Stimulated activated CD4-positive, alpha-beta T cell treated with anti-CD3 and anti-CD28 coated beads, Interleukin-2, amount 100 ng/mL, for 4 hours (primary cell): ENCODE data around the gene ZNF438.

ENCODE experiments used
- DNase-seq: peaks from one replicate; pipeline ENCODE4 v3.0.0-alpha.2; 2020; ENCODE audit warnings: low read depth

The ZNF438 gene

DNA sequence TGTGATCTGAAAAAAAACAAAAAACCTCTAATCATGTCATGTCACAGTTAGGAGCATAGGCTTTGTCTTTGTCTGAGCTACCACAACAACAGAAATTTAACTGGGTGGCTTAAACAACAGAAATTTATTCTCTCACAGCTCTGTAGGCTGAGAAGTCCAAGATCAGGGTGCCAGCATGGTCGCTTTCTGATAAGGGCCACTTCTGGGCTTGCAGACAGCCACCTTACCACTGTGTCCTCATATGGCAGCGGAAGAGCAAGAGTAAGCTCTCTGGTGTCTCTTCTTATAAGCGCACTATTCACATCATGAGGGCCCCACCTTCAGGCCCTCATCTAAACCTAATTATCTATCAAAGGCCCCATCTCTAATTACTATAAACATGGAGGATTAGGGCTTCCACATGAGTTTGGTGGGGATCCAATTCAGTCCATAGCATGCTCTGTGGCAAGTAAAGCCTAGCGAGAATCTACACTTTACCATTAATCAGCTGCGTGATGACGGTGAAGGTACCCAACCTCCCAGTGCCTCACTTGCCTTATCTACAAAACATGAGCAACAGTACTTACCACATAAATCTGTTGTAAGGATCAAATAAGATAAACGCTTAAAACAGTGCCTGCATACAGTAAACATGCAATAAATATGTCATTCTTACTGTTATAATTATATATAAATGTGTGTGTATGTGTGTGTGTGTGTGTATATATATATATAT lies 17.3 kb downstream of the ZNF438 start:
- no peak for DNase-seq

DNA sequence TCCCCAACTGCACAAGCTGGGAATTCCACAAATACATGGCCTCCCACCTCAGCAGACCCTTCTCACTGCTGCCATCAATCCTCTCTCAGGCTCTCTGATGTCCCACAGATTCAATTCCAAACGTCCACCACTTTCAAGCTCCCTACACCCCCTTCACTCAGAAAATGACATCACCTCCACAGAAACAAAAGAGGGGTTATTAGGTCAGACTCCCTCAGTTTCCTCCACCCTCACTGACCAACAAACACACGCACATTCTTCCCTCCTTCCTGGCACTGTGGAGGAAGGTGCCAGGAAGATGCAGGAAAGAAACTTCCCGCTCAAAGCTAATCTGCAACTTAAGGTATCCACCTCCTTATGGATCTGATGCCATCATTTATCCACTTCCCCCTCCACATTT lies 18.3 kb downstream of the ZNF438 start:
- no peak for DNase-seq

DNA sequence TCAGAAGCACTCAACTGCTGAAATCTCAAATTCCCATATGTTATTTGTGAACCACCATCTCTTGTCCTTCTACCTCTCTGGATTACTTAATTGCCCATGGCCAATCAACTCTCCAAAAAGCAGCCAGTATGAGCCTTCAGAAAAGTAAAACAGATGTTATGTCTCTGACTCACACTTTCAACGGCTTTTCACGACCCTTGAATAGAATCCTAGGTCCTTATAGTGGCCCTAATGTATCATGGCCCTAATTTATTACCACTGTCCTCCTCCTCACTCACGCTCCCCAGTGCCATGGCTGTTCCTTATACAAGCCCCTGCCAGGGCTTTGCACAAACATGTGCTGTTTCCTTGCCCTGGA lies 20.0 kb downstream of the ZNF438 start:
- DNase-seq: no peak

DNA sequence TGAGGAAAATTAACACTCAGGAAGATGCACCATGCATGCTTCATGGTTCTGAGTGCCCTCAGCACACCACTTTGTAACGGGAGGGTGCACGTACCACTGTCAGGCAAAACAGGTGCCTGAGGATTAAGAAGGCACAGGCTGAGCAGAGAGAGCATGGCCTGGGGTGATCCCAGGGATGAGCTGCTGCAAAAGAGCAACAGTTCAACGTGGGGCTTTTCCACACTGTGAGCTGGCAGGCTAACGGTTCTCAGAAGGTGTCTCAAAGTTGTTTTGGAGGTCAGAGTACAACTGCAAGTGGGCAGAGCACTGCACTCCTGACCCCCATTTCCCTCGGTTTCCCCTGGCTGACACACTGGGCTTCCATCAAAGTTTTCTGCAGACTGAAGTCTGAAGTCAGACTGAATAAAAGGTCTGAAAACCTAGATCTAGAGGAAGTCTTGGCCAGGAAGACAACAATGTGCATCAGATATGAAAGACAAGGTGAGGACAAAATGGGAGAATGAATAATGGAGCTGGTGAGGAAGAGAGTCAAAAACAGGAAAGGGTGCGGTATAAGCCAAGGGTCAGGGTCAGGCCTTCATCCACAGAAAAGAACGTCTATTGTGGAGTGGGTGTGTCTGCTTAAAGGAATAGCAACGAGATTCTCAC lies 20.5 kb downstream of the ZNF438 start:
- no peak for DNase-seq

DNA sequence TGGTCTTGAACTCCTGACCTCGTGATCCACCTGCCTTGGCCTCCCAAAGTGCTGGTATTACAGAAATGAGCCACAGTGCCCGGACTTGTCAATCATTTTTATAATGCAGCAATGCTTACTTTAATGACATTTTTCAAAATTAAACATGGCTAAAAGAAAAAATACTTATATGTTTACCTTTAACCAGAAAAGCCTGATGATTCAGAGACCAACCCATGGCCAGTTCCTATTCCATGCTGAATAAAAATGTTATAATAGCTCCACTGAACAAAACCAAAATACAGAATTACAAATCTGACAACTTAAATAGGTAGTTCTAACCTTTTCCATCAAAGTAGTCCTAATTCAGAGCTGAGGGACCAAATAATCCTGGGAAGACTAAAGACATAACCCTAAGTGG lies 21.6 kb downstream of the ZNF438 start:
- DNase-seq: no peak

DNA sequence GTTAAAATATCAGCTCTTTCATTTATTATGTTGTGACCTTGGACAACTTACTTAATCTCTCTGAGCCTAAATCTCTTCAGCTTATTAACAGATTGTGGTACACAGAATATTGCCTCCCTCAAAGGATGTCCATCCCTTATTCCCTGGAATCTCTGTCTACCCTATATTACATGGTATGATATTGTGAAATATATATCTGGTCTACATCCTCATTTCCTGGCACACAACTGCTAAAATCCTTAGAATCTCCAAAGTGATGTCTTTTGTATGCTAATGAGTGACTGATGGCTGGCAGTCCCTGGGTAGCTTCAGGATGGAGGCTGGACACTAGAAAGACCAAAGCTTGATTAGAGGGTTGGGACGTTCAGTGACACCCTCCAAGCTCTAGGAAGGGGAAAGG lies 25.8 kb downstream of the ZNF438 start:
- no peak for DNase-seq

DNA sequence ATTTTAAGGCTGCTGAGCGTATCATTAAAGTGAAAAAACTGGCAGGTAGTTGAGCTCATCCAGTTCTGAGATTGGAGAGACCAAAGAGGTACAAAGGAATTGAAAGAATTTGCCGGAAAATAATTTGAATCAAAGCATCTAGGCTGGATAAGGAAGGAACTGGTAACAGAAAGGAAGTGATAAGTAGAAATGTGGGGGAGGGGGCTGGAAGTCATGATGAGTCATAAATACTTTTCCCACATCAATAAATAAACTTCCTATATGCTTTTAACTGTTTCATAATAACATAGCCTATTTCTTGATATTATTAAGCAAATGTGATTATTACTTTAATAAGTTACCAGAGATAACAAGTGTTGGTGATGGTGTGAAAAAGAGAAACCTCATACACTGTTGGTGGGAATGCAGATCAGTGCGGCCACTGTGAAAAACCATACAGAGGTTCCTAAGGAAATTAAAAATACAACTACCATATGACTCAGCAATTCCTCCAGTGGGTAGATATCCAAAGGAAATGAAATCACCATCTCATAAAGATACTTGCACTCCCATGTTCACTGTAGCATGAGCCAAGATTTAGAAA lies 27.0 kb downstream of the ZNF438 start:
- DNase-seq: no peak

DNA sequence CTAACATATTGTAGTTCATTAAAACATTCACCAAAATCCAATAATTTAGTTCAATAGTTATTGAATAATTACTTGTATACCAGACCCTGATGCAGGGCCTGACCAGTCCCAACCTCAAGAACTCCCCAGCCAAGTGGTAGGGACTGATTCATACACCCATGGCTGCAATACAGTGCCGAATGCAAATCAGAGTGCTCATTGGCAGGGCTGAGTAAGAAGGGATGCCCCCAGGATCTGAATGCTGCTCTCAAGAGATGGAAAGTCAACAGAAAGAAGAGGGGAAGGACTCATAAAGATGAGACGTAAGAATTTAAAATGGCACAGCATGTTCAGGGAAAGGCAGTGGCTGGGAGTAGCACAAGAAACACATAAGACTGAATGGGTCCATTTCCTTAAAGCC lies 29.9 kb downstream of the ZNF438 start:
- DNase-seq: no peak

DNA sequence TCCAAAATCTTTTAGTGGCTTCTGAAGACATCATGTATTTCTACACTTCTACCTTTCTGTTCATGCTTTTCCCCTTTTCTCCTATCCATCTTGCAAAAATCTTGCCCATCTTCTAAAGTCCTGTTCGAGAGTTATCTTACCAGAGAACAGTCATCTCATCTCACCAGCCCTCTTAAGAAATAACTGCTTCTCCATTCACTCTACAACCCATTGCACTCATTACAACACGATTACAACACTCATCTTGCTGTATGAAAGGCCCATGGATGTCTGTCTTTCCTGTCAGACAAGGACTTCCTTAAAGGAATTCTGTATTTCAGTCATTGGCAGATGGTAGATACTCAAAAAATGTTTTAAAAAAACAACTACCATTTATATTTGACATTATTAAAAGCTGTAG lies 30.8 kb downstream of the ZNF438 start:
- DNase-seq: no peak

DNA sequence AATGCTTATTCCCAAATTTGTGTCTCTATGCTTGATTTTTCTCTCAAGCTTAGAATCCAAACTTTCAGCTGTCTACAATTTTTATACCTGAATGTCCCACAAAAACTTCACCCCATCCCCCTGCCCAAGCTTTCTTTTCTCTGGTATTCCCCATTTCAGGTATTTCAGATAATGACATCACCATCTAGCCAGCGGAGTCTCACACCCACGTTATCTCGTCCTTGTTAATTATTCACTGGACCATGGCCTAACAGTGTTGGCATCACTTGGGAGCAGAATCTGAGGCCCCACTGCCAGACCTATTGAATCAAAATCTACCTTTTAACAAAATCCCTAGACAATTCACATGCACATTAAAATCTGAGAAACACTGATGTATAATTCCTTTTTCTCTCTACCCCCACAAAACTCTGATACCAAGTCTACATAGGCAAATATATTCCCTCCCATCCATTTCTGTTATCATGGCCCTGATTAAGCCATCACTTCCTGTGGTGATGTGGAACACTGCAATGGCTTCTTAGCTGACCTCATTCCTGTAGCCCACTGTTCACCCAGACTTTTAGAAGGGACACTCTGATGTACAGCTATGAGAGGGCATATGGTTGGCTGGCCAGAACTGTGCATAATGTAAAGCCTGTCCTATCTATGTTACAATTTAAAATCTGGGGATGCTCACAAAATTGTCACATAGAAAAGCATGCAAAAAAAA lies 31.4 kb downstream of the ZNF438 start:
- DNase-seq: no peak

DNA sequence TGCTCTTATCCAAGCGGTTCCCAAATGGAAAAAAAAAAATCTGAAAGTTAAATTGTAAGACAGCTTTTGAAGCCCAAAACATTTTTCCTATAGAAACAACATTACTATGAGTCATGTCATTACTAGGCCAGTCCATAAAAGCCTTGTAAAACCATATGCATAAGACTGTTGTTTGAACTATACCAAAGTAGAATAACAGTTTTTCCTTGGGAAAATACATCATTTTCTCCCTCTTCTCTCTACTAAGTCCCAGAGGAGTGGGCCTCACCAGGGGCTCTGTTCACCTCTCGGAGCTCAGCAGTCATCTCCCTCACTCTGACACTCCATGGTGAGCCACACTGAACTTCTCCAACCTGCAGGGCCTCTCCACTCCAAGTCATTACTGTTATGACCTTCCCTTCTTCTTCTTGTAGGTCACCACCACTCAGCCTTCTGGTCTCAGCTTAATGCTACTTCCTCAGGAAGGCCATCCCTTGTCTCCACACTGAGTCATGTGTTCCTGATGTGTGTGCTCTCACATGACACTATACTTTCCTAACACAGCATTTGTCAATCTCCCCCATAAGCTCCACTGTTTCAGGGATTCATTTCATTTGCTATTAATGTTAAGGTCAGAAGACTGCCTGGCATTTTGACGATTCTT lies 32.5 kb downstream of the ZNF438 start:
- DNase-seq: no peak

DNA sequence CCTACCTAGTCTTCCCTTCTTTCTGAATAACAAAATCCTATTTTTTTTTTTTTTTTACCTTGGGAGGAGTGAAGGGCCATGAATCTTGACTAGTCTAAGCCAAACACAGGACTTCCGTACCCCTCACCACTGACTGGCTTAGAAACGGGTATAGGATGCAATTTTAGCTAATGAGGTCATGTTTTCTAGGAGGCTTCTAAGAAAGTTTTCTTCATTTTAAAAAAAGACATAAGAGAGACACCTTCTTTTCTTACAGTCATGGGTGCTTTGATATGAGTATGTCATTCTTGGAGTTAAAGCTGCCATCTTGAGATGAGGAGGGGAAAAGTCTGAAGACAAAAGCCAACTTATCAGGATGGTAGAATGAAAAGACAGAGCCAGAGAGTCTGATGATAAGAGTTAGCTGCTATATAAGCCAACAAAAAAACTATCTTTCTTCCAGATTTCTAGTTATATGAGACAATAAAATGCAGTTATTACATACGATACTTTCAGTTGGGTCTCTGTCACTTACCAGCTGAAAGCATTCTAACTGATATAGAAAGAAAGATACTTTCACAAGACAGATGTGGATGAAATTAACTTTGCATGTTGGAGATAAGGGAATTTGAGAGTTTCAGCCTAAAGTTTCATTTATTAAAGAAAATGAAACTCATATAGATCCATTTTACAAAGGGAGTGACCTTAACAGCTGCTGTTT lies 34.0 kb downstream of the ZNF438 start:
- no peak for DNase-seq

DNA sequence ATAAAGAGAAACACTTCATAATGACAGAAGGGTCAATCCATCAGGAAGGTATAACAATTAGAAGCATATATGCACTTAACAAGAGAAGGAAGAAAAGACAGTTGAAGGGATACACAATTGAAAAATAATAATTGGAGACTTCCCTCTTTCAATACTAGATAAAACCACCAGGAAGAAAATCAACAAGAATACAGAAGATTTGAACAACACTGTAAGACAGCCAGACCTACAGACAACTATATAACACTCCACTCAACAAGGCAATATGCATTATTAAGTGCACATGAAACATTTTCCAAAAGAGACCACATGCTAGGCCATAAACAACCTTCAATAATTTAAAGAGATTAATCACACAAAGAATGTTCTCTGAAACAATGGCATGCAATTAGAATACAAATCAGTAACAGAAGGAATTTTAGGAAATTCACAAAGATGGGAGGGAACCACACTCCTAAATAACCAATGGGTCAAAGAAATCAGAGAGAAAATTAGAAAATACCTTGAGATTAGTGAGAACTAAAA lies 35.1 kb downstream of the ZNF438 start:
- no peak for DNase-seq

DNA sequence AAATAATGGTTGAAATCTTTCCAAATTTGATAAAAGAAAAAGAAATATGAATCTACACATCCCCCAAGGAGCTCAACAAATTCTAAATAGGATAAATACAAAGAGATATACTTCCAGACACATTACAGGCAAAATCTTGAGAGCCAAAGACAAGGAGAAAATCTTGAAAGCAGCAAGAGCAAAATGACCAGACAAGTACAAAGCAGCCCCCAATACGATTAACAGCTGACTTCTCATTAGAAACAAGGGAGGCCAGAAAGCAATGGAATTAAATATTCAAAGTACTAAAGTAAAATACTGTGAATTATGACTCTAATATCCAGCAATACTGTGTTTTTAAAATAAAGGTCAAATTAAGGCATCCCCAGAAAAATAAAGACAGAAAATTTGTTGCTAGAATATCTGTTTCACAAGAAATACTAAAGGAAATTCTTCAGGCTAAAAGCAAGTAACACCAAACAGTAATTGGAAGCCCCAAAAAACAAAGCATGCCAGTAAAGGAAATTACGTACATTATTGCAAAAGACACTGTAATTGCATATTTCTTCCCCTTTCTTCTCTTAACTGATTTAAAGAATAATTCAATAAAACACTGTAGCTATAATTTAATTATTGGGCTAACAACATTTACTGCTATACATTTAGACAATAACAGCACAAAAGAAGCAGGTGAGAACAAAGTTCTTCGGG lies 36.4 kb downstream of the ZNF438 start:
- DNase-seq: no peak

DNA sequence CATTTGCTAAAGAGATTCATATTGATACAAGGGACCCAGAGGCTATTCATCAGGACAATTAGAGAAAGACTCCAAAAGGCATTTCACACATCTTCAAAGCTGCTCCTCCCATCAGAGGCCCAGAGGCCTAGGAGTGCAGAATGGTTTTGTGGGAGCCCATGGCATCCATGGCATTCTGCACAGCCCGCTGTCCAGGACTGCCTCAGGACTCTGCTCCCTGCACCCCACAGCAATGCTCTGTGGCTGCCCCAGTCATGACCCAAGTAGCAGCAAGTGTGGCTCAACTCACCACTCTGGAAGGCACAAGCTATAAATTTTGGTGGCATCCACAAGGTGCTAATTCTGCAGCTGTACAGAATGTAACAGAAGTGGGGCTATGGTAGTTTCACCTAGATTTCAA lies 38.5 kb downstream of the ZNF438 start:
- DNase-seq: no peak

DNA sequence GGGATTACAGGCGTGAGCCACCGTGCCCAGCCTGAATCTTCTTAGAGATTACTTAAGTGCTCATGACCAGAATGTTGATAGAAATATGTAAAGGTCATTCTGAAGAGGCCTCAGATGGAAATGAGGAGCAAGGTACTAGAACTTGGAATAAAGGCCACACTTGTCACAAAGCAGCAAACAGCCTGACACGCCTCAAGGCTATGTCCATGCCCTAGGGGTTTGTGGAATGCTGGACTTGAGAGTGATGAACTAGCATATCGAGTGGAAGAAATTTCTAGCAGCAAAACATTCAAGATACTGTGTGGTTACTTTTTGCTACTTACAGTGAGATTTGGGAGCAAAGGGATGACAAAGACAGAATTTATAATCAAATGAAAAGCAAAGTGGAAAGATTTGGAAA lies 39.0 kb downstream of the ZNF438 start:
- no peak for DNase-seq

DNA sequence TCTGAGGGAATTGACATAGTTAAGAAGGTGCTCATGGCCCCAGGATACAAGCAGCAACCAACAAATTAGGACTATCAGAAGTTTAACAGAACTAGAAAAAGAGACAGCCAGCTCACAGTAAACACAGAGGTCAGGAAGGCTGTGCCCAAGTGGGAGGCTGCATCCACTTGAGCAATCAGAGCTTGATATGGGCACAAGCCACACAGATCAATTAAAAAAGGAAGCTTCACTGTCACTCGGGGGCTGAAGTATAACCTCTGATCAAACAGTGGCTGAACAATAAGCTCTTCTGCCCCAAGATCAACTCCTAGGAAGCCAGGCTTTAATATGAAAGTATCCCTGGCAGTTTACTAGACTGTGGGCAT lies 40.0 kb downstream of the ZNF438 start:
- no peak for DNase-seq

DNA sequence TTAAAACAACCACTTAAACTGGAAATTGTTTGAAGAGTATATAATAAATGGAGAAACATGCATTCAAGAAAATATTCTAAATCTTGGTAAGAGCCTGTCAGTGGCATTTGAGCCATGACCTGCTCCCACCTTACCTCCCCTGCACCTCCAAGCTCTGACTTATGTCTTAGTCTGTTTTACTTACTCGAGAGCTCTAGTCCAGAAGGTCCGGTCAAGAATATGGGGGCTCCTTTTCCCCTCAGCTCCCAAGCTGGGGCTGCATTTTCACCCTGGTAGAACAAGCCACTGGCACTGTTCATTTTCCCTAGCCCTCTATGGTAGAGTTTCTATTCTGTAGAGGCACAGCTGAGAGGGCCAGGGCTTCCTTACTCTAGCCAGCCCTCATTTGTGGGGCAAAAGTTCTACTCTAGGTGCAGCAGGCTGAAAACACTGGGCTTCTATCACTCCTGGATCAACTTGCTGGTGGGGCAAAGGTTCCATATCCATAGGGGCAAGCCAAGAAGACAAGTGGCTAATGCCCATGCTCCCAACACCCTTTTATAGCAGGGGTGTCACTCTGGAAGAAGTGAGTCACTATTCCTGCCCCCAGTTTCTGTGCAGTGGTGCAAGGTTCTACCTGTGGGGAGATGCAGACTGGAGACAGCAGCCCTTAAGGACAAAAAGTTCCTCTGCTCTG lies 40.6 kb downstream of the ZNF438 start:
- DNase-seq: no peak

DNA sequence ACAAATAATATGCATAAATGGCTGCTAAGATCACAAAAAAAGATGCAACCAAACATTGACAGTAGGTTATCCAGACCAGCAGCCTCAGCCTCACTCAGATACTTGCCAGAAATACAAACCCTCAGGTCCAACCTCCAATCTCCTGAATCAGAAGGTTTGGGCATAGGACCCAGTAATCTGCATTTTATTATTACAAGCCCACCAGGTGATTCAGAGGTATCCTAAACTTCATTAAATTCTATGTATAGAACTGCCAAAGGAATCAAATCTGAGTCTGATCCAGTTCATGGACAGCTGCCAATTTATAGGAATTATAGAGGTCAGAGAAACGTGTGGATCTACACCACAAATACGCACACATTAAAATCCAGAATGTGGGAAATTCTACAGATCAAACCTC lies 41.3 kb downstream of the ZNF438 start:
- DNase-seq: no peak

DNA sequence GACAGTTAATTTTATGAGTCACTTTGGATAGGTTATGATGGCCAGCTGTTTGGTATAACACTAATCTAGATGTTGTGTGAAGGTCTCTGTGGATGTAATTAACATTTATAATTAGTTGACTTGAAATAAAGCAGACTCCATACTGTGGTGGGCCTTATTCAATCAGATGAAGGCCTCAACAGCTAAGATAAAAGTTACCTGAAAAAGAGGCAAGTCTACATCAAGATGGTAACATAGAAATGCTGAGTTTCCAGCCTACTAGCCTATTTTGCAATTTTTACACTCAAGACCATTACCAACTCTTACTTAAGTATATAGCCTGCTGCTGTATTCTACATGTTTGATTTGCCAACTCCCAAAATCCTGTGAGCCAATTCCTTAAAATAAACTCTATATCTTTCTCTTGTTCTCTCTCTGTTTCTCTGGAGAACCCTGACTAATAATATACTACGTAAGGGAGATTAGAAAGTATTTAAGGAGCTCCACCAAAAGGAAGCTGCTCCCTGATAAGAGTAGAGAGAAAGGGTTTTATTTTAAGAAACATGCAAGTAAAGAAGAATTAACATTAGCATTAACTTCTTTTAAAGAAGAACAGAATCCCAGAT lies 42.7 kb downstream of the ZNF438 start:
- no peak for DNase-seq
